ENCODE data around the gene HGS. TPM values are rescaled to one million over a fixed set of nuclear protein-coding genes. Genes with fewer than 3 reads are reported as not detected.
A peak's percentile ranks its signal among the peaks of the same experiment; 100 is the strongest.

Gene HGS
- total and polyA plus RNA-seq, 2 of the 13 experiments (the other 11 are each of a cell fraction or from before 2014, with no cell fraction given), result 73.3 to 78.1 TPM

DNA sequence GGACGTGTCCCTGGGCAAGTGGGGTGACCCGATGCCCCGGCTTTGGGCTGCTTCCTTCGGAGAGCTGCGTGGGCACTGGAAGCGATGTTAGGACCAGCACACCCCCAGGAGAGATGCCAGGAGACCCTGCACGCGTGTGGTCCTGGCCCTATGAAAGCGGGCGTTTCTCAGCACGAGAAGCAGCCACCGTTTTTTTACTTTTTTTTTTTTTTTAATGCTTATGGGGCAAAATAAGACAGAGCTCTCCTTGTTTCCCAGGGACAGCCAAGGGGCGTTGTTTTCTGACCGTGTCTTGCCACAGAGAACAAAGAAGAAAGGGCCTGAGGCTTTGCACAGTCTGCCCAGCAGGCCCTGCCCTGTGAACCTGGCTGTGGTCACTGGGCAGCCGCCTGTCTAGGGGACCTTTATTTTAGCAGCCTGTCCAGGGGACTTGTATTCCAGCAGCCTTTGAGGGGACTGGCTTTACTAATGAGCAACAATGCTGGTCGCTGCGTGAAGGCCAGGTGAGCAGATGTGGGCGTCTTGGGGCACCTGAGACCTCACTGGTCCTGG is 29.3 kb downstream of the HGS start:
- intact Hi-C loops (cut with micrococcal nuclease; ENCODE audit: unreplicated experiment) (no loop called here), in situ Hi-C loops (cut with HindIII; ENCODE audit: extremely low pct_ligation_motif_present, low pct_unique_long_range_greater_than_20kb) (no loop called here)
- H3K79me2 ChIP-seq (ENCODE audit: insufficient read depth, low read length), result peaks cover 31% of the 10 kb centered on the region
- peaks cover 17 to 36% of the 10 kb centered on the region in 2 experiments for H3K36me3 ChIP-seq (replicated peaks in 1 of 2; ENCODE audit: control insufficient read depth in 1 of 2, insufficient read depth in 2 of 2, low read length in 2 of 2)
- peak overlapping the region; percentile 96 for H3K4me2 ChIP-seq (ENCODE audit: low read depth, low read length)
- peak overlapping the region; percentile 87 to 95 (median 92) for H3K4me3 ChIP-seq (replicated peaks in 1 of 3; ENCODE audit: insufficient read depth in 1 of 3, low read depth in 2 of 3, low read length in 3 of 3)
- ChIA-PET POLR2A (interaction anchor here (0.6 to 6.3 kb wide), 18 partner anchors 10 to 325 kb away, joined by 3 to 143 read pairs (median 9); partner anchors contain the start of genes ARL16, CCDC137, DCXR and HGS), CTCF (ENCODE audit: low intra/inter-chr PET ratio, low total read pairs) (interaction anchor here (0.6 kb wide), 1 partner anchor 154 kb away, joined by 3 read pairs; no protein-coding TSS in a partner anchor)
- H4K20me1 ChIP-seq (ENCODE audit: insufficient read depth, low read length), result no peaks in the 10 kb centered on the region
- FAIRE-seq (no peak), DNase-seq (ENCODE audit: low spot score) (peak; percentile 68), ATAC-seq (peak; percentile 20)
- peak overlapping the region; percentile 93 for H3K9ac ChIP-seq (ENCODE audit: insufficient read depth, low read depth, low read length)
- no TSS peak for BruUV-seq (replicated peaks)
- H3K27me3 ChIP-seq (ENCODE audit: control insufficient read depth in 1 of 2, insufficient read depth in 2 of 2, low read length in 2 of 2), result no peaks in the 10 kb centered on the region; a peak in 1 of 5 replicates
- peak overlapping the region; percentile 93 for H3K27ac ChIP-seq (ENCODE audit: extremely low read length, insufficient read depth, low read length)
- no peak overlapping the region for H2AFZ ChIP-seq (ENCODE audit: low read length)
- H3K4me1 ChIP-seq (ENCODE audit: insufficient read depth, low read length), result peaks cover 32% of the 10 kb centered on the region
- H3K9me3 ChIP-seq (ENCODE audit: low read length), result no peaks in the 10 kb centered on the region
- WGBS (ENCODE audit: low lambda C conversion rate), result under 1% methylated on average over 17 of the region's 18 CpGs
- TF ChIP-seq GTF2F1 (IDR thresholded peaks at IDR 0.05; ENCODE audit: low read length) (no peak), ZNF562 (CRISPR knock-in tag; IDR thresholded peaks at IDR 0.05; ENCODE audit: borderline replicate concordance) (no peak), MAFK (conservative IDR thresholded peaks at IDR 0.05 in 1 of 2, IDR thresholded peaks at IDR 0.05 in 1 of 2; ENCODE audit: low read length in 2 of 2) (peak; percentile 35 to 38; a peak in 2 of 4 replicates), ZNF337 (CRISPR knock-in tag; IDR thresholded peaks at IDR 0.05; ENCODE audit: borderline replicate concordance, low read depth) (0 out of 2 replicates have a peak, but pooled peaks have one; percentile 54), ZZZ3 (CRISPR knock-in tag; IDR thresholded peaks at IDR 0.05; ENCODE audit: borderline replicate concordance) (peak; percentile 27; the same call in 1 of the 2 replicates), ZNF17 (CRISPR knock-in tag; IDR thresholded peaks at IDR 0.05) (no peak), ZNF746 (CRISPR knock-in tag; IDR thresholded peaks at IDR 0.05) (no peak), TCF7 (IDR thresholded peaks at IDR 0.05; ENCODE audit: low read depth) (0 out of 2 replicates have a peak, but pooled peaks have one; percentile 4), EED (CRISPR knock-in tag; IDR thresholded peaks at IDR 0.05) (no peak), ZEB1 (IDR thresholded peaks at IDR 0.05; ENCODE audit: insufficient replicate concordance, low read depth) (peak; percentile 34), CHD2 (IDR thresholded peaks at IDR 0.05; ENCODE audit: low read depth, low read length) (0 out of 2 replicates have a peak, but pooled peaks have one; percentile 3), ZNF567 (CRISPR knock-in tag; IDR thresholded peaks at IDR 0.05; ENCODE audit: borderline replicate concordance) (0 out of 2 replicates have a peak, but pooled peaks have one; percentile 6), SMAD3 (CRISPR knock-in tag; IDR thresholded peaks at IDR 0.05) (0 out of 2 replicates have a peak, but pooled peaks have one; percentile 6), ZNF30 (CRISPR knock-in tag; IDR thresholded peaks at IDR 0.05) (peak; percentile 89; the same call in 1 of the 2 replicates), MYNN (CRISPR knock-in tag; IDR thresholded peaks at IDR 0.05; ENCODE audit: low read depth) (peak; percentile 99; the same call in 1 of the 2 replicates), ZFP82 (CRISPR knock-in tag; IDR thresholded peaks at IDR 0.05; ENCODE audit: borderline replicate concordance) (peak; percentile 33; the same call in 1 of the 2 replicates), ZNF44 (CRISPR knock-in tag; IDR thresholded peaks at IDR 0.05) (0 out of 2 replicates have a peak, but pooled peaks have one; percentile 67)
- TF ChIP-seq, protein P1, sequence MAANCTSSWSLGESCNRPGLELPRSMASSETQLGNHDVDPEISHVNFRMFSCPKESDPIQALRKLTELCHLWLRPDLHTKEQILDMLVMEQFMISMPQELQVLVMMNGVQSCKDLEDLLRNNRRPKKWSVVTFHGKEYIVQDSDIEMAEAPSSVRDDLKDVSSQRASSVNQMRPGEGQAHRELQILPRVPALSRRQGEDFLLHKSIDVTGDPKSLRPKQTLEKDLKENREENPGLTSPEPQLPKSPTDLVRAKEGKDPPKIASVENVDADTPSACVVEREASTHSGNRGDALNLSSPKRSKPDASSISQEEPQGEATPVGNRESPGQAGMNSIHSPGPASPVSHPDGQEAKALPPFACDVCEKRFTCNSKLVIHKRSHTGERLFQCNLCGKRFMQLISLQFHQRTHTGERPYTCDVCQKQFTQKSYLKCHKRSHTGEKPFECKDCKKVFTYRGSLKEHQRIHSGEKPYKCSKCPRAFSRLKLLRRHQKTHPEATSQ (CRISPR knock-in tag; IDR thresholded peaks at IDR 0.05; ENCODE audit: borderline replicate concordance), result 0 out of 2 replicates have a peak, but pooled peaks have one; percentile 44
- TF ChIP-seq, protein P2, sequence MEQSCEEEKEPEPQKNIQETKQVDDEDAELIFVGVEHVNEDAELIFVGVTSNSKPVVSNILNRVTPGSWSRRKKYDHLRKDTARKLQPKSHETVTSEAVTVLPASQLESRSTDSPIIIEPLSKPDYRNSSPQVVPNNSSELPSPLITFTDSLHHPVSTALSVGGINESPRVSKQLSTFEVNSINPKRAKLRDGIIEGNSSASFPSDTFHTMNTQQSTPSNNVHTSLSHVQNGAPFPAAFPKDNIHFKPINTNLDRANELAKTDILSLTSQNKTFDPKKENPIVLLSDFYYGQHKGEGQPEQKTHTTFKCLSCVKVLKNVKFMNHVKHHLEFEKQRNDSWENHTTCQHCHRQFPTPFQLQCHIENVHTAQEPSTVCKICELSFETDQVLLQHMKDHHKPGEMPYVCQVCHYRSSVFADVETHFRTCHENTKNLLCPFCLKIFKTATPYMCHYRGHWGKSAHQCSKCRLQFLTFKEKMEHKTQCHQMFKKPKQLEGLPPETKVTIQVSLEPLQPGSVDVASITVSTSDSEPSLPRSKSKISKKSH (CRISPR knock-in tag; IDR thresholded peaks at IDR 0.05; ENCODE audit: borderline replicate concordance), result 0 out of 2 replicates have a peak, but pooled peaks have one; percentile 4
- TF ChIP-seq, protein P3, sequence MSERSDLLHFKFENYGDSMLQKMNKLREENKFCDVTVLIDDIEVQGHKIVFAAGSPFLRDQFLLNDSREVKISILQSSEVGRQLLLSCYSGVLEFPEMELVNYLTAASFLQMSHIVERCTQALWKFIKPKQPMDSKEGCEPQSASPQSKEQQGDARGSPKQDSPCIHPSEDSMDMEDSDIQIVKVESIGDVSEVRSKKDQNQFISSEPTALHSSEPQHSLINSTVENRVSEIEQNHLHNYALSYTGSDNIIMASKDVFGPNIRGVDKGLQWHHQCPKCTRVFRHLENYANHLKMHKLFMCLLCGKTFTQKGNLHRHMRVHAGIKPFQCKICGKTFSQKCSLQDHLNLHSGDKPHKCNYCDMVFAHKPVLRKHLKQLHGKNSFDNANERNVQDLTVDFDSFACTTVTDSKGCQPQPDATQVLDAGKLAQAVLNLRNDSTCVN (CRISPR knock-in tag; IDR thresholded peaks at IDR 0.05; ENCODE audit: borderline replicate concordance), result no peak
